Measurements from ENCODE around the gene CNTD1. TPM values are rescaled to one million over a fixed set of nuclear protein-coding genes. Genes with fewer than 3 reads are reported as not detected.

The CNTD1 gene
- total and polyA plus RNA-seq, 2 experiments from 2014 or later: 1.1 TPM; not detected in 1

GRCh38 chr17:42775534-42776098 lies 23.0 kb upstream of the CNTD1 start:
- Histone ChIP-seq H3F3A (replicated peaks; ENCODE audit: low read depth) (peaks cover 12% of the 10 kb centered on the region; the same call in 1 of the 2 replicates), H3K79me2 (replicated peaks; ENCODE audit: insufficient read depth) (0 out of 2 replicates have a peak, but pooled peaks cover 6% of the 10 kb centered on the region), H3K4me2 (no peak overlapping the region), H3K4me1 (ENCODE audit: insufficient read depth) (0 out of 2 replicates have a peak, but pooled peaks cover 5% of the 10 kb centered on the region), H2AFZ (no peak overlapping the region), H4K20me1 (replicated peaks; ENCODE audit: insufficient read depth) (no peaks in the 10 kb centered on the region), H3K9me2 (ENCODE audit: insufficient read depth) (no peaks in the 10 kb centered on the region), H3K27me3 (ENCODE audit: insufficient read depth) (0 out of 2 replicates have a peak, but pooled peaks cover under 1% of the 10 kb centered on the region), H3K36me3 (ENCODE audit: insufficient read depth) (peaks cover 9% of the 10 kb centered on the region; the same call in 1 of the 2 replicates), H3K4me3 (no peak overlapping the region), H3K27ac (ENCODE audit: low read depth) (no peak overlapping the region)
- H3K27ac Mint-ChIP-seq: no peak overlapping the region
- H3K9me3 Mint-ChIP-seq: no peaks in the 10 kb centered on the region
- DNase-seq (ENCODE audit: low spot score) (no peak), ATAC-seq (no peak)
- TF ChIP-seq EZH2phosphoT487 (IDR thresholded peaks at IDR 0.05; ENCODE audit: unreplicated experiment) (no peak), JUNB (IDR thresholded peaks at IDR 0.05; ENCODE audit: unreplicated experiment) (no peak), ZNF331 (CRISPR knock-in tag; IDR thresholded peaks at IDR 0.05; ENCODE audit: low read depth) (no peak), CTCF (conservative IDR thresholded peaks at IDR 0.05; ENCODE audit: low read depth in 2 of 2) (no peak), EZH2 (IDR thresholded peaks at IDR 0.05; ENCODE audit: low read depth, unreplicated experiment) (no peak), REST (IDR thresholded peaks at IDR 0.05; ENCODE audit: unreplicated experiment) (no peak), STAT1 (IDR thresholded peaks at IDR 0.05; ENCODE audit: unreplicated experiment) (no peak), POLR2AphosphoS5 (IDR thresholded peaks at IDR 0.05; ENCODE audit: low read depth) (no peak), NANOG (IDR thresholded peaks at IDR 0.05; ENCODE audit: borderline replicate concordance) (no peak), CREB1 (CRISPR knock-in tag; IDR thresholded peaks at IDR 0.05; ENCODE audit: low read depth) (no peak), ZNF114 (CRISPR knock-in tag; IDR thresholded peaks at IDR 0.05) (no peak)
- H3K4me1 Mint-ChIP-seq: peaks cover 18% of the 10 kb centered on the region
- H3K4me3 Mint-ChIP-seq: no peak overlapping the region
- peaks cover 47% of the 10 kb centered on the region for H3K36me3 Mint-ChIP-seq (ENCODE audit: low read depth)
- H3K27me3 Mint-ChIP-seq (ENCODE audit: insufficient read depth, low read depth, poor library complexity): peaks cover 21% of the 10 kb centered on the region
